MM.1S (cell line): ENCODE results near the gene SART3.

Source experiments
- DNase-seq: peaks from one replicate; pipeline ENCODE4 v3.0.0-alpha.2; 2015
- H2AFZ ChIP-seq: fragments of 300-600 bp; sonication (generic); 2 replicates; pipeline ENCODE4 v1.6.0; 2016; ENCODE audit warnings: antibody characterized with exemption, low read length
- H3F3A ChIP-seq: fragments of 300-600 bp; sonication (generic); 2 replicates; pipeline ENCODE4 v1.6.1; 2016; ENCODE audit warnings: mild to moderate bottlenecking, antibody characterized with exemption, low read length, moderate library complexity, mixed read lengths; ENCODE audit not compliant: insufficient read depth
- H3K27ac ChIP-seq: fragments of 300-600 bp; sonication (generic); 2 replicates; pipeline ENCODE4 v1.5.1; 2016; ENCODE audit warnings: mild to moderate bottlenecking, low read length
- H3K27me3 ChIP-seq: fragments of 300-600 bp; sonication (generic); replicated peaks from 2 replicates; pipeline ENCODE4 v1.6.0; 2016; ENCODE audit warnings: low read length; ENCODE audit not compliant: insufficient read depth
- H3K36me3 ChIP-seq: fragments of 300-600 bp; sonication (generic); replicated peaks from 2 replicates; pipeline ENCODE4 v1.6.1; 2016; ENCODE audit warnings: mild to moderate bottlenecking, low read length, mixed read lengths; ENCODE audit not compliant: insufficient read depth
- H3K4me1 ChIP-seq: fragments of 300-600 bp; sonication (generic); 2 replicates; pipeline ENCODE4 v1.6.1; 2016; ENCODE audit warnings: low read length, mixed read lengths
- H3K4me2 ChIP-seq: fragments of 300-600 bp; sonication (generic); 2 replicates; pipeline ENCODE4 v1.6.0; 2016; ENCODE audit warnings: low read depth, low read length
- H3K4me3 ChIP-seq: fragments of 300-600 bp; sonication (generic); 2 replicates; pipeline ENCODE4 v1.5.1; 2016; ENCODE audit warnings: low read length, mixed read lengths
- H3K79me2 ChIP-seq: fragments of 300-600 bp; sonication (generic); 2 replicates; pipeline ENCODE4 v1.6.1; 2016; ENCODE audit warnings: mixed run types, low read length, mixed read lengths
- H3K9ac ChIP-seq: fragments of 300-600 bp; sonication (generic); 2 replicates; pipeline ENCODE4 v1.6.1; 2016; ENCODE audit warnings: low read length, mixed read lengths
- H3K9me2 ChIP-seq: fragments of 300-600 bp; sonication (generic); replicated peaks from 2 replicates; pipeline ENCODE4 v1.6.1; 2016; ENCODE audit warnings: mild to moderate bottlenecking, low read length, mixed read lengths; ENCODE audit not compliant: insufficient read depth
- H3K9me3 ChIP-seq: fragments of 300-600 bp; sonication (generic); replicated peaks from 2 replicates; pipeline ENCODE4 v1.6.1; 2016; ENCODE audit warnings: mild to moderate bottlenecking, low read length, mixed read lengths; ENCODE audit not compliant: insufficient read depth
- H4K20me1 ChIP-seq: fragments of 300-600 bp; sonication (generic); 2 replicates; pipeline ENCODE4 v1.6.1; 2016; ENCODE audit warnings: mild to moderate bottlenecking, low read length, moderate library complexity, mixed read lengths; ENCODE audit not compliant: insufficient read depth
- CTCF ChIP-seq: fragments of 300-600 bp; sonication (generic); IDR thresholded peaks from 2 replicates; pipeline ENCODE4 v1.5.1; 2016; ENCODE audit warnings: antibody characterized with exemption, low read length, mixed read lengths
- EZH2 ChIP-seq: fragments of 300-600 bp; sonication (generic); optimal IDR thresholded peaks from 2 replicates; pipeline ENCODE3; 2017; ENCODE audit warnings: low read depth, mild to moderate bottlenecking, antibody characterized with exemption, low read length, mixed read lengths
- EZH2phosphoT487 ChIP-seq: fragments of 300-600 bp; sonication (generic); IDR thresholded peaks from 2 replicates; pipeline ENCODE4 v1.6.1; 2018; ENCODE audit warnings: antibody characterized with exemption, low read length

Gene SART3

GRCh38 chr12:108585864-108586263, 24.9 kb upstream of the SART3 start:
- Histone ChIP-seq H3F3A (no peaks in the 10 kb centered on the region), H3K9me2 (no peaks in the 10 kb centered on the region), H3K9ac (no peak overlapping the region), H3K27ac (no peak overlapping the region), H3K4me3 (no peak overlapping the region), H3K4me2 (no peak overlapping the region), H3K9me3 (no peaks in the 10 kb centered on the region), H3K36me3 (no peaks in the 10 kb centered on the region), H3K79me2 (no peaks in the 10 kb centered on the region), H4K20me1 (no peaks in the 10 kb centered on the region), H3K4me1 (no peaks in the 10 kb centered on the region), H2AFZ (no peak overlapping the region), H3K27me3 (no peaks in the 10 kb centered on the region)
- TF ChIP-seq EZH2: no peak
- DNase-seq: no peak

- TF ChIP-seq EZH2: no peak
- TF ChIP-seq CTCF: no peak
- TF ChIP-seq EZH2phosphoT487: no peak
- Histone ChIP-seq H3K36me3 (no peaks in the 10 kb centered on the region), H3K27ac (no peak overlapping the region), H3K9ac (no peak overlapping the region), H3F3A (no peaks in the 10 kb centered on the region), H3K27me3 (no peaks in the 10 kb centered on the region), H3K4me1 (0 out of 2 replicates have a peak, but pooled peaks cover under 1% of the 10 kb centered on the region), H3K9me2 (no peaks in the 10 kb centered on the region), H3K4me2 (no peak overlapping the region), H2AFZ (no peak overlapping the region), H3K9me3 (no peaks in the 10 kb centered on the region), H4K20me1 (no peaks in the 10 kb centered on the region), H3K79me2 (no peaks in the 10 kb centered on the region), H3K4me3 (no peak overlapping the region)
- DNase-seq: no peak
Measured at GRCh38 chr12:108584456-108585065, 23.6 kb upstream of the SART3 start.

GRCh38 chr12:108583991-108584390, 23.0 kb upstream of the SART3 start:
- Histone ChIP-seq H3K4me2 (no peak overlapping the region), H3K4me1 (peaks cover 6% of the 10 kb centered on the region; the same call in 1 of the 2 replicates)

More at GRCh38 chr12:108583991-108584390, 23.0 kb upstream of the SART3 start:
- no peaks in the 10 kb centered on the region for H3F3A ChIP-seq
- no peaks in the 10 kb centered on the region for H3K27me3 ChIP-seq
- no peaks in the 10 kb centered on the region for H4K20me1 ChIP-seq
- no peak overlapping the region for H3K9ac ChIP-seq
- H3K36me3 ChIP-seq: no peaks in the 10 kb centered on the region
- no peaks in the 10 kb centered on the region for H3K9me2 ChIP-seq
- H3K9me3 ChIP-seq: no peaks in the 10 kb centered on the region
- H3K27ac ChIP-seq: no peak overlapping the region
- no peaks in the 10 kb centered on the region for H3K79me2 ChIP-seq
- no peak overlapping the region for H2AFZ ChIP-seq
- no peak for DNase-seq
- TF ChIP-seq CTCF (no peak), EZH2 (no peak), EZH2phosphoT487 (no peak)
- no peak overlapping the region for H3K4me3 ChIP-seq
